Uterus (tissue), 4 donors: Measurements from ENCODE around the gene THSD4. TPM values are rescaled to one million over a fixed set of nuclear protein-coding genes. Genes with fewer than 3 reads are reported as not detected.

Source experiments
- DNase-seq, 2 donors: peaks; one replicate each; pipeline ENCODE4 v3.0.0-alpha.2; 2019 to 2020
- H3K27ac ChIP-seq, 2 donors: fragments of 200-600 bp; sonication (generic); 1 replicate in 1 of 2; 2 replicates in 1 of 2; pipeline ENCODE4 v1.5.1; 2016 to 2018
- H3K27me3 ChIP-seq, 2 donors: fragments of 200-600 bp; sonication (generic); one replicate each; pipeline ENCODE4 v1.5.1; 2018 to 2019; ENCODE audit warnings: control low read depth in 1 of 2
- H3K36me3 ChIP-seq, 2 donors: fragments of 200-600 bp; sonication (generic); one replicate each; pipeline ENCODE4 v1.5.1; 2019; ENCODE audit warnings: control low read depth in 1 of 2
- H3K4me1 ChIP-seq, 2 donors: fragments of 200-600 bp; sonication (generic); one replicate each; pipeline ENCODE4 v1.5.1; 2018 to 2019; ENCODE audit warnings: control low read depth in 1 of 2
- H3K4me3 ChIP-seq, 2 donors: fragments of 200-600 bp; sonication (generic); 1 replicate in 1 of 2; 2 replicates in 1 of 2; pipeline ENCODE4 v1.5.1; 2018 to 2019; ENCODE audit warnings: mild to moderate bottlenecking in 1 of 2
- H3K9me3 ChIP-seq, 2 donors: fragments of 200-600 bp; sonication (generic); one replicate each; pipeline ENCODE4 v1.5.1; 2019; ENCODE audit warnings: control low read depth in 1 of 2
- POLR2A ChIP-seq, 2 donors: fragments of 450-650 bp; IDR thresholded peaks; one replicate each; pipeline ENCODE4 v1.6.1; 2016; ENCODE audit warnings: antibody characterized with exemption in 2 of 2, mild to moderate bottlenecking in 1 of 2, moderate library complexity in 1 of 2
- intact Hi-C: fragments of 100-400 bp; cut with DNase I; formaldehyde crosslinking; loops from one replicate; pipeline ENCODE4 v1.15.1; 2023; ENCODE audit warnings: low total_unique reads
- total RNA-seq, 4 donors: library from RNA; depleted of rRNA in 3 of 4; stranded (reverse); fragments of >200 nt in 3 of 4; gene quantifications; one replicate each; pipeline versions ENCODE4 v1.1.0 to v1.2.4, GENCODE V29; 2014 to 2023
- TF ChIP-seq, protein P1 (sequence below), 4 experiments: fragments of 200-600 bp in 2 of 4; fragments of 450-650 bp in 2 of 4; sonication (generic) in 2 of 4; IDR thresholded peaks; one replicate each; pipeline ENCODE4 v1.5.1; 2016 to 2019; ENCODE audit warnings: antibody characterized with exemption in 4 of 4, mild to moderate bottlenecking in 2 of 4, moderate library complexity in 1 of 4
- donor health status: DM: yes; HTN: yes; CAD: no.

THSD4 gene
- total RNA-seq, 4 donors from 2014 or later, result 7.1 to 144 (median 35.4) TPM

DNA sequence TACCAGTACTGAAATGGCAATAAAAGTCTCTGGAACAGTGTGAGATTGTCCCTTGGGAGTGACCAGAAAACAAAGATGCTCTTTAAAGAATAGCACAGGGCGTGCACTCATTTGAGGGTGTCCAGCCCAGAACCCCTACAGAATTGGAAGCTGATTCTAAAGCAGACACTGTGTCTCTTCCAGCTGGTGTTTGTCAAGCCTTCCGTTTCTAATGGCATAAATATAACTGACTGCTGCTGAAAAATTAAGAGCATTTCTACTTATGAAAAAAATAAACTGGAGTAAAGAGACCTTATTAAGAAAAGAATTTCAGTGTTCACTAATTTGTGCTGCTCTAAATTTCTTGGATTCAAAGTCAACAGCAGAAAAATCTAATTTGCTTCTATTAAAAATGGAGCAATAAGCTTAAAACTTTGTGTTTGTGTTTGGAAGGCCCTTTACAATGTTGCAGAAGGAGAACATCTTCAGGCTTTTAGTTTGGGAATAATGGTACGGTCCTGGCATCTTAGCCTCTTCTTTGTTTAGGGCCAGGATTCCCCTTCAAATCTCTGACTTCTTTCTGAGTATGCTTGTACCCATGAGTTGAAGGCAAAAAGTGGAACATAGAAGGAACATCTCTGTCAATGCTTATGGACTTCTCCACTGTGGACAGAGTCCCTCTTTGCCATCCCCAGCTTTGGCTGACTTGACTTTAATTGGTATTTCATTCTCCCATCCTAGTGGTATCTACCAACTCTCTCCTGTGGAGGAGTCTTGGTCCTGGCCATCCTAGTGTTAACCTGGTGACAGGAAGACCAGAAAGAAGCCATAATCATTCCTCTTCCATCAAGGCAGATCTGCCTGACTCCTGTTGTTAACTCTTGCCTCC is 65.9 kb downstream of the THSD4 start:
- intact Hi-C loops, result no loop called here
- Histone ChIP-seq H3K4me1 (no peaks in the 10 kb centered on the region), H3K27me3 (no peaks in the 10 kb centered on the region), H3K27ac (peak overlapping the region; percentile 39 to 55), H3K4me3 (no peak overlapping the region), H3K36me3 (no peaks in the 10 kb centered on the region), H3K9me3 (no peaks in the 10 kb centered on the region)
- TF ChIP-seq, protein P1, sequence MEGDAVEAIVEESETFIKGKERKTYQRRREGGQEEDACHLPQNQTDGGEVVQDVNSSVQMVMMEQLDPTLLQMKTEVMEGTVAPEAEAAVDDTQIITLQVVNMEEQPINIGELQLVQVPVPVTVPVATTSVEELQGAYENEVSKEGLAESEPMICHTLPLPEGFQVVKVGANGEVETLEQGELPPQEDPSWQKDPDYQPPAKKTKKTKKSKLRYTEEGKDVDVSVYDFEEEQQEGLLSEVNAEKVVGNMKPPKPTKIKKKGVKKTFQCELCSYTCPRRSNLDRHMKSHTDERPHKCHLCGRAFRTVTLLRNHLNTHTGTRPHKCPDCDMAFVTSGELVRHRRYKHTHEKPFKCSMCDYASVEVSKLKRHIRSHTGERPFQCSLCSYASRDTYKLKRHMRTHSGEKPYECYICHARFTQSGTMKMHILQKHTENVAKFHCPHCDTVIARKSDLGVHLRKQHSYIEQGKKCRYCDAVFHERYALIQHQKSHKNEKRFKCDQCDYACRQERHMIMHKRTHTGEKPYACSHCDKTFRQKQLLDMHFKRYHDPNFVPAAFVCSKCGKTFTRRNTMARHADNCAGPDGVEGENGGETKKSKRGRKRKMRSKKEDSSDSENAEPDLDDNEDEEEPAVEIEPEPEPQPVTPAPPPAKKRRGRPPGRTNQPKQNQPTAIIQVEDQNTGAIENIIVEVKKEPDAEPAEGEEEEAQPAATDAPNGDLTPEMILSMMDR (IDR thresholded peaks at IDR 0.05), result no peak
- TF ChIP-seq POLR2A (IDR thresholded peaks at IDR 0.05), result no peak
- no peak for DNase-seq

DNA sequence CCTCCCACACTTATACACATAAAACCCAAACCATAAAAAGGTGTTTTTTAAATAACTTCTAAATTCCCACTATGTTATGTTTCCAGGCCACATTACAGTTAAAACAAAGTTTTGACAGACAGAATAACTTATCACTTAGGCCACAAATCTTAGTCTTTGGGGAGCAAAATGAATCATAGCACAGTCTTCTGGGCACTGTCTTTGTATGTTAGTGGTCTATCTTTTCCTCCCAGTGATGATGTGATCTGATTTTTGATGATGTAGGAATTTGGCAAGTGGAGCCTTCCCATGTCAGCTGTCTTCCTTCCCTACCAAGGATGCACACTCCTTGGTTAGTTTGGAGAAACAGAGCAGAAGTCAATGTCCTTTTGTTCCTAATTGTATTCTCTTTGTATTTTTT is 67.3 kb downstream of the THSD4 start:
- Histone ChIP-seq H3K27ac (peak overlapping the region; percentile 39 to 55), H3K36me3 (no peaks in the 10 kb centered on the region), H3K4me1 (no peaks in the 10 kb centered on the region), H3K27me3 (no peaks in the 10 kb centered on the region), H3K4me3 (no peak overlapping the region), H3K9me3 (no peaks in the 10 kb centered on the region)
- DNase-seq, result no peak
- TF ChIP-seq, protein P1 (IDR thresholded peaks at IDR 0.05), result no peak
- no peak for TF ChIP-seq POLR2A (IDR thresholded peaks at IDR 0.05)
- intact Hi-C loops, result no loop called here

DNA sequence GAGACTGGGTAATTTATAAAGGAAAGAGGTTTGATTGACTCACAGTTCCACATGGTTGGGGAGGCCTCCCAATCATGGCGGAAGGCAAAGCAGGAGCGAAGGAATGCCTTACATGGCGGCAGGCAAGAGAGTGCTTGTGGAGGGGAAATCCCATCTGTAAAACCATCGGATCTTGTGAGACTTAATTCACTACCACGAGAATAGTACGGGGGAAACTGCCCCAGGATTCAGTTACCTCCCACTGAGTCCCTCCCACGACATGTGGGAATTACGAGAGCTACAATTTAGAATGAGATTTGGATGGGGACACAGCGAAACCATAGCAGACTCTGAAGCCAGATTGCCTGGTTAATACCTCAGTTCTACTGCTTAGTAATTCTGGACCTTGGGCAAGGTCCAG is 67.8 kb downstream of the THSD4 start:
- Histone ChIP-seq H3K27me3 (no peaks in the 10 kb centered on the region), H3K36me3 (no peaks in the 10 kb centered on the region), H3K4me3 (no peak overlapping the region), H3K4me1 (no peaks in the 10 kb centered on the region), H3K9me3 (no peaks in the 10 kb centered on the region), H3K27ac (peak overlapping the region; percentile 39 to 55)
- intact Hi-C loops, result no loop called here
- TF ChIP-seq, protein P1 (IDR thresholded peaks at IDR 0.05), result no peak
- TF ChIP-seq POLR2A (IDR thresholded peaks at IDR 0.05), result no peak
- DNase-seq, result no peak

DNA sequence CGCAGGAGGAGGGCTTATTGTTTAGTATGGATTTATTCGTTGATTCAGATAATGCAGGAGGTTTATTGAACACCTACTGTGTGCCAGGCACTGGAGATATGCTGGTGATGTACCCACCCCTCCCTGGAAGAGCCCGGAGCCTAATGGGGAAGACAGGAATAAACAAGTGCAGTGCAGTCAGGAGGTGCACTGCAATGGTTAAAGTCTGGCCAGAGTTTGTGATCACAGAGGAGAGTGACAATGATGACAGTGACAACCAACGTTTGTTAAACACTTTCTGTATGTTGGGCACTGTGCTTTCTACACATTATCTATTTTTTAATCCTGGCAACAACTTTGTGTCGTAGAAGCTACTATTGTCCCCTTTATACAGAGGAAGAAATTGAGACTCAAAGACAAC is 70.4 kb downstream of the THSD4 start:
- Histone ChIP-seq H3K36me3 (no peaks in the 10 kb centered on the region), H3K27me3 (no peaks in the 10 kb centered on the region), H3K9me3 (no peaks in the 10 kb centered on the region), H3K4me1 (no peaks in the 10 kb centered on the region), H3K27ac (peak overlapping the region; percentile 23 to 50), H3K4me3 (no peak overlapping the region)
- DNase-seq, result no peak
- intact Hi-C loops, result no loop called here
- no peak for TF ChIP-seq POLR2A (IDR thresholded peaks at IDR 0.05)
- TF ChIP-seq, protein P1 (IDR thresholded peaks at IDR 0.05), result no peak

DNA sequence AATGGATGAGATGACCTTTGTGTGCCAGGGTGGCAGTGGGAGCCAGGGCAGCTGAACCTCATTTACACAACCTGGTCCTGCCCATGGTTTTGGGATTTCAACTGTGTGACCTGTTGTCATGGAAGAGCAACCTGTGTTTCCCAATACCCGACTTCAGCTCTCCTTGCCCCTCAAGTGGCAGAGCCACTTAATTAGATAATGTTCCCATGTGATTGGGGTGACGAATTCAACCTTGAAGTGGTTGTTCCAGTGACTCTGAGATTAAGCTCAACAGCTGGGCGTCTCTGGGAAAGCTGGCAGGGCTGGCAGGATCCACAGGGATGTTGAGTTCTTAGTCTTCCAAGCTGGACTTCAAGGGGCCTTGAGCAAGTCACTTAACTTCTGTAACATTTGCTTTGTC is 71.0 kb downstream of the THSD4 start:
- Histone ChIP-seq H3K9me3 (no peaks in the 10 kb centered on the region), H3K27me3 (no peaks in the 10 kb centered on the region), H3K4me1 (no peaks in the 10 kb centered on the region), H3K36me3 (no peaks in the 10 kb centered on the region), H3K27ac (peak overlapping the region in 1 of 2 donors; percentile 50), H3K4me3 (no peak overlapping the region)
- TF ChIP-seq POLR2A (IDR thresholded peaks at IDR 0.05), result no peak
- intact Hi-C loops, result no loop called here
- peak in 1 of 2 donors; percentile 1 for DNase-seq
